Ovary (tissue), 3 donors: ENCODE data around the gene SYT3.
"Not testable (repeated sequence)": the region's sequence is repeated elsewhere in the genome, so short reads cannot be mapped to it uniquely, and the experiment has no call there.

ENCODE experiments used
- POLR2A ChIP-seq: fragments of 450-650 bp; IDR thresholded peaks from one replicate; pipeline ENCODE4 v1.6.1; 2017; ENCODE audit warnings: antibody characterized with exemption, mild to moderate bottlenecking, moderate library complexity
- TF ChIP-seq, protein P1 (sequence below), 3 donors: fragments of 450-650 bp in 2 of 3; fragments of 200-600 bp in 1 of 3; IDR thresholded peaks; one replicate each; pipeline versions ENCODE4 v1.5.1 to v1.8.0; 2016 to 2022; ENCODE audit warnings: antibody characterized with exemption in 3 of 3, mild to moderate bottlenecking in 1 of 3
- donor health status: DM: no; HTN: no; CAD: no.

DNA sequence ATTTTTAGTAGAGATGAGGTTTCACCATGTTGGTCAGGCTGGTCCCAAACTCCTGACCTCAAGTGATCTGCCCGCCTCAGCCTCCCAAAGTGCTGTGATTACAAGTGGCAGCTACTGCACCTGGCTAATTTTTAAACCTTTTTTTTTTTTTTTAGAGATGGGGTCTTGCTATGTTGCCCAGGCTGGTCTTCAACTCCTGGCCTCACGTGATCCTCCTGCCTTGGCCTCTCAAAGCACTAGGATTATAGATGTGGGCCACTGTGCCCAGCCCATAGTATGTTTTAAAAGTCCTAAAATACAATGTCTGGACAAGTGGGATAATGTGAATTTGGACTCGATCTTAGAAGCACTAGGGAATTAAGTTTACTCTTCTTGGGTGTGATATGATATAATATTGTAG is 62.9 kb downstream of the SYT3 start:
- TF ChIP-seq, protein P1, sequence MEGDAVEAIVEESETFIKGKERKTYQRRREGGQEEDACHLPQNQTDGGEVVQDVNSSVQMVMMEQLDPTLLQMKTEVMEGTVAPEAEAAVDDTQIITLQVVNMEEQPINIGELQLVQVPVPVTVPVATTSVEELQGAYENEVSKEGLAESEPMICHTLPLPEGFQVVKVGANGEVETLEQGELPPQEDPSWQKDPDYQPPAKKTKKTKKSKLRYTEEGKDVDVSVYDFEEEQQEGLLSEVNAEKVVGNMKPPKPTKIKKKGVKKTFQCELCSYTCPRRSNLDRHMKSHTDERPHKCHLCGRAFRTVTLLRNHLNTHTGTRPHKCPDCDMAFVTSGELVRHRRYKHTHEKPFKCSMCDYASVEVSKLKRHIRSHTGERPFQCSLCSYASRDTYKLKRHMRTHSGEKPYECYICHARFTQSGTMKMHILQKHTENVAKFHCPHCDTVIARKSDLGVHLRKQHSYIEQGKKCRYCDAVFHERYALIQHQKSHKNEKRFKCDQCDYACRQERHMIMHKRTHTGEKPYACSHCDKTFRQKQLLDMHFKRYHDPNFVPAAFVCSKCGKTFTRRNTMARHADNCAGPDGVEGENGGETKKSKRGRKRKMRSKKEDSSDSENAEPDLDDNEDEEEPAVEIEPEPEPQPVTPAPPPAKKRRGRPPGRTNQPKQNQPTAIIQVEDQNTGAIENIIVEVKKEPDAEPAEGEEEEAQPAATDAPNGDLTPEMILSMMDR (IDR thresholded peaks at IDR 0.05): not testable (repeated sequence)
- TF ChIP-seq POLR2A: not testable (repeated sequence)
